Keratinocyte (primary cell): ENCODE results near the gene HRNR.

Source experiments
- EZH2 ChIP-seq: IDR thresholded peaks from one replicate; pipeline ENCODE4 v1.6.1; 2012; ENCODE audit warnings: inconsistent platforms, mild to moderate bottlenecking, low read length, moderate library complexity
- TF ChIP-seq, protein P1 (sequence below), 3 experiments: IDR thresholded peaks in 1 of 3; conservative IDR thresholded peaks in 1 of 3; optimal IDR thresholded peaks in 1 of 3; 2 replicates in 2 of 3; 3 replicates in 1 of 3; pipeline versions ENCODE3 to v1.5.1; 2011; ENCODE audit warnings: low read length in 3 of 3, mild to moderate bottlenecking in 3 of 3, moderate library complexity in 2 of 3, control low read depth in 1 of 3, inconsistent platforms in 1 of 3; ENCODE audit not compliant: insufficient read depth in 2 of 3; ENCODE audit errors: extremely low read depth in 1 of 3

DNA sequence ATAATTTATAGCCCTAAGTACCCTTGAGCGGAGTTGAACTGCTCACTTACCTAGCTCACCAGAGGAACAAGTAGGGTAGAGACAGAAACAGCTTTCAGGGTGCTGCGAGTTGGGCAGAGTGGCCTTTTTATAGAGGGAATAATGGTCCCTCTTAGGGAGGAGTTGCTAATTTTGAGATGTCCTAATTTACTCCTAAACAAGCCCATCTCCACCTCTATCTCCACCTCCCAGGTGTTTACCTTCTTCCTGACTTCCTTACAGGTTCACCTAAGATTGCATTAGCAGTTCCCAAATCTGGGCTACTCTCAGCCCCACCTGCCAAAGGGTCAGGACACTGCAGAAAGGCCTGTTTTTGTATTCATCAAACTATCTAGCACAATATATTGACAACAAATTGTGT, at the start of gene HRNR:
- TF ChIP-seq, protein P1, sequence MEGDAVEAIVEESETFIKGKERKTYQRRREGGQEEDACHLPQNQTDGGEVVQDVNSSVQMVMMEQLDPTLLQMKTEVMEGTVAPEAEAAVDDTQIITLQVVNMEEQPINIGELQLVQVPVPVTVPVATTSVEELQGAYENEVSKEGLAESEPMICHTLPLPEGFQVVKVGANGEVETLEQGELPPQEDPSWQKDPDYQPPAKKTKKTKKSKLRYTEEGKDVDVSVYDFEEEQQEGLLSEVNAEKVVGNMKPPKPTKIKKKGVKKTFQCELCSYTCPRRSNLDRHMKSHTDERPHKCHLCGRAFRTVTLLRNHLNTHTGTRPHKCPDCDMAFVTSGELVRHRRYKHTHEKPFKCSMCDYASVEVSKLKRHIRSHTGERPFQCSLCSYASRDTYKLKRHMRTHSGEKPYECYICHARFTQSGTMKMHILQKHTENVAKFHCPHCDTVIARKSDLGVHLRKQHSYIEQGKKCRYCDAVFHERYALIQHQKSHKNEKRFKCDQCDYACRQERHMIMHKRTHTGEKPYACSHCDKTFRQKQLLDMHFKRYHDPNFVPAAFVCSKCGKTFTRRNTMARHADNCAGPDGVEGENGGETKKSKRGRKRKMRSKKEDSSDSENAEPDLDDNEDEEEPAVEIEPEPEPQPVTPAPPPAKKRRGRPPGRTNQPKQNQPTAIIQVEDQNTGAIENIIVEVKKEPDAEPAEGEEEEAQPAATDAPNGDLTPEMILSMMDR (optimal IDR thresholded peaks at IDR 0.05 in 1 of 3, IDR thresholded peaks at IDR 0.05 in 1 of 3, conservative IDR thresholded peaks at IDR 0.05 in 1 of 3; ENCODE audit: extremely low read depth in 1 of 3, insufficient read depth in 2 of 3, low read length in 3 of 3) = no peak
- no peak for TF ChIP-seq EZH2
